A549 (cell line): ENCODE data around the gene PIM1. TPM values are rescaled to one million over a fixed set of nuclear protein-coding genes. Genes with fewer than 3 reads are reported as not detected.

Experiments used
- ATAC-seq, 2 experiments: fragments of 200-7000 bp in 1 of 2; fragments of >200 bp in 1 of 2; cut with Nextera tagmentation in 1 of 2; cut with Tn5 transposase in 1 of 2; 3 replicates each; pipeline versions ENCODE4 v1.8.0 to v1.9.1; 2018 to 2020; ENCODE audit warnings: mild to moderate bottlenecking in 1 of 2, moderate library complexity in 1 of 2
- CTCF ChIA-PET: fragments of 300-600 bp; sonication (Branson Sonifier 250); formaldehyde crosslinking; extraction: SDS; loops from one replicate; lab custom pipeline; 2021; ENCODE audit warnings: antibody characterized with exemption, inconsistent platforms; lab: Yijun Ruan, JAX
- POLR2A ChIA-PET: fragments of 350-600 bp; formaldehyde crosslinking; extraction: SDS; loops from one replicate; lab custom pipeline; 2021; ENCODE audit warnings: antibody characterized with exemption, inconsistent platforms; lab: Yijun Ruan, JAX
- DNase-seq, 2 experiments: peaks; one replicate each; pipeline versions ENCODE4 v3.0.0 to v3.0.0-alpha.2; 2011 to 2016; ENCODE audit warnings: low read depth in 1 of 2, low spot score in 1 of 2
- FAIRE-seq: peaks from 2 replicates; lab custom pipeline; 2011; peaks lifted over from hg19 to GRCh38; lab: Jason Lieb, UNC
- H3K27ac ChIP-seq, 2 experiments: fragments of >200 bp; sonication (Bioruptor Twin); formaldehyde crosslinking; 3 replicates each; pipeline ENCODE4 v1.5.1; 2016 to 2017
- H3K4me1 ChIP-seq: fragments of >200 bp; sonication (Bioruptor Twin); formaldehyde crosslinking; 3 replicates; pipeline ENCODE4 v1.6.1; 2016
- H3K4me2 ChIP-seq: fragments of >200 bp; sonication (Bioruptor Twin); formaldehyde crosslinking; 3 replicates; pipeline ENCODE4 v1.6.1; 2016
- H3K4me3 ChIP-seq: fragments of >200 bp; sonication (Bioruptor Twin); formaldehyde crosslinking; 3 replicates; pipeline ENCODE4 v1.5.1; 2016
- H3K9me3 ChIP-seq: fragments of >200 bp; sonication (Bioruptor Twin); formaldehyde crosslinking; 3 replicates; pipeline ENCODE4 v1.6.1; 2016
- BHLHE40 ChIP-seq: IDR thresholded peaks from 2 replicates; pipeline ENCODE4 v1.6.1; 2012; ENCODE audit warnings: low read depth, low read length, inconsistent platforms
- CBX8 ChIP-seq: fragments of 200-600 bp; sonication (generic); IDR thresholded peaks from 2 replicates; pipeline ENCODE4 v1.6.1; 2016
- CEBPB ChIP-seq, 2 experiments: fragments of >200 bp in 1 of 2; sonication (Bioruptor Twin) in 1 of 2; formaldehyde crosslinking in 1 of 2; IDR thresholded peaks; 2 replicates each; pipeline ENCODE4 v1.6.1; 2012 to 2016
- CHD2 ChIP-seq: fragments of 150-350 bp; IDR thresholded peaks from 2 replicates; pipeline ENCODE4 v1.6.1; 2014; ENCODE audit warnings: low read length; ENCODE audit not compliant: partially characterized antibody
- CHD4 ChIP-seq: fragments of 200-600 bp; sonication (generic); IDR thresholded peaks from 2 replicates; pipeline ENCODE4 v1.6.1; 2016; ENCODE audit warnings: antibody characterized with exemption, mild to moderate bottlenecking, borderline replicate concordance
- EHMT2 ChIP-seq: fragments of 200-600 bp; sonication (generic); IDR thresholded peaks from 2 replicates; pipeline ENCODE4 v1.6.1; 2016; ENCODE audit warnings: antibody characterized with exemption, low read depth, mild to moderate bottlenecking, moderate library complexity
- ESRRA ChIP-seq: fragments of 150-350 bp; IDR thresholded peaks from 2 replicates; pipeline ENCODE4 v1.6.1; 2014; ENCODE audit warnings: mild to moderate bottlenecking, low read length, borderline replicate concordance
- FOSL2 ChIP-seq, 2 experiments: fragments of 450-650 bp in 1 of 2; fragments of >200 bp in 1 of 2; sonication (Bioruptor Twin) in 1 of 2; formaldehyde crosslinking; IDR thresholded peaks; 2 replicates each; pipeline versions ENCODE4 v1.5.0 to v1.6.1; 2016 to 2020; ENCODE audit warnings: mild to moderate bottlenecking in 1 of 2, moderate library complexity in 1 of 2
- FOXS1 ChIP-seq: fragments of 250-450 bp; sonication (Bioruptor Pico); IDR thresholded peaks from 2 replicates; pipeline ENCODE4 v1.5.0; 2020; ENCODE audit warnings: mild to moderate bottlenecking, moderate library complexity
- GATA3 ChIP-seq: IDR thresholded peaks from 2 replicates; pipeline ENCODE4 v1.6.1; 2012; ENCODE audit warnings: borderline replicate concordance
- HEYL ChIP-seq: fragments of 250-450 bp; sonication (Bioruptor Pico); IDR thresholded peaks from 2 replicates; pipeline ENCODE4 v1.8.0; 2021; ENCODE audit warnings: mild to moderate bottlenecking, moderate library complexity
- HOXB13 ChIP-seq: fragments of 250-450 bp; sonication (Bioruptor Pico); IDR thresholded peaks from 2 replicates; pipeline ENCODE4 v1.5.0; 2020; ENCODE audit warnings: low read depth, mild to moderate bottlenecking, moderate library complexity
- HOXB5 ChIP-seq: fragments of 250-450 bp; sonication (Bioruptor Pico); IDR thresholded peaks from 2 replicates; pipeline ENCODE4 v1.5.0; 2020; ENCODE audit warnings: mild to moderate bottlenecking, moderate library complexity
- JUN ChIP-seq, 2 experiments: fragments of >200 bp; sonication (Bioruptor Twin); formaldehyde crosslinking; IDR thresholded peaks; 2 replicates in 1 of 2; 3 replicates in 1 of 2; pipeline ENCODE4 v1.6.1; 2016 to 2017
- KDM5A ChIP-seq: fragments of 200-600 bp; sonication (generic); IDR thresholded peaks from 2 replicates; pipeline ENCODE4 v1.6.1; 2016; ENCODE audit warnings: antibody characterized with exemption, mild to moderate bottlenecking
- MAFK ChIP-seq: fragments of 450-650 bp; IDR thresholded peaks from 2 replicates; pipeline ENCODE4 v1.6.1; 2014; ENCODE audit not compliant: partially characterized antibody
- MAZ ChIP-seq: fragments of 150-350 bp; IDR thresholded peaks from 2 replicates; pipeline ENCODE4 v1.6.1; 2014; ENCODE audit warnings: antibody characterized with exemption, low read depth, low read length, borderline replicate concordance
- MYC ChIP-seq: IDR thresholded peaks from 2 replicates; pipeline ENCODE4 v1.6.1; 2012; ENCODE audit warnings: mild to moderate bottlenecking, inconsistent platforms, low read length, improper control_type of control experiment, borderline replicate concordance
- NR3C1 ChIP-seq: fragments of >200 bp; sonication (Bioruptor Twin); formaldehyde crosslinking; IDR thresholded peaks from 3 replicates; pipeline ENCODE4 v1.6.1; 2017
- PHF8 ChIP-seq: fragments of 200-600 bp; sonication (generic); IDR thresholded peaks from 2 replicates; pipeline ENCODE4 v1.6.1; 2016; ENCODE audit warnings: low read depth, mild to moderate bottlenecking, antibody characterized with exemption, moderate library complexity, borderline replicate concordance
- POLR2A ChIP-seq: IDR thresholded peaks from 2 replicates; pipeline ENCODE4 v1.6.1; 2012; ENCODE audit warnings: mild to moderate bottlenecking, low read length
- POLR2AphosphoS2 ChIP-seq: conservative IDR thresholded peaks from 2 replicates; pipeline ENCODE4 v1.6.1; 2012; ENCODE audit warnings: low read length, improper control_type of control experiment, inconsistent platforms
- RAD21 ChIP-seq, 2 experiments: fragments of >200 bp in 1 of 2; sonication (Bioruptor Twin) in 1 of 2; formaldehyde crosslinking in 1 of 2; IDR thresholded peaks in 1 of 2; conservative IDR thresholded peaks in 1 of 2; 2 replicates in 1 of 2; 3 replicates in 1 of 2; pipeline ENCODE4 v1.6.1; 2012 to 2018; ENCODE audit warnings: inconsistent platforms in 1 of 2
- RARB ChIP-seq: fragments of 250-450 bp; sonication (Bioruptor Pico); IDR thresholded peaks from 2 replicates; pipeline ENCODE4 v1.8.0; 2021; ENCODE audit warnings: mild to moderate bottlenecking, moderate library complexity
- SMC3 ChIP-seq: fragments of >200 bp; sonication (Bioruptor Twin); formaldehyde crosslinking; IDR thresholded peaks from 3 replicates; pipeline ENCODE4 v1.6.1; 2018; ENCODE audit warnings: inconsistent platforms
- ZC3H11A ChIP-seq: fragments of 450-650 bp; IDR thresholded peaks from 2 replicates; pipeline ENCODE4 v1.6.1; 2014; ENCODE audit warnings: antibody characterized with exemption, mild to moderate bottlenecking
- ZFP36 ChIP-seq: fragments of 450-650 bp; IDR thresholded peaks from 2 replicates; pipeline ENCODE4 v1.6.1; 2014; ENCODE audit warnings: borderline replicate concordance; ENCODE audit not compliant: partially characterized antibody
- ZSCAN20 ChIP-seq: fragments of 250-450 bp; sonication (Bioruptor Pico); IDR thresholded peaks from 2 replicates; pipeline ENCODE4 v1.8.0; 2022; ENCODE audit warnings: mild to moderate bottlenecking, moderate library complexity
- WGBS: methylation state at CpG from one replicate; pipeline ENCODE4 v1.1.6; 2017; ENCODE audit errors: missing lambda C conversion rate; 5-methylcytosine and 5-hydroxymethylcytosine counted together
- polyA plus RNA-seq, 4 experiments: library from polyadenylated mRNA; depleted of rRNA in 3 of 4; stranded (reverse); fragments of >200 nt; fragmentation: RNase III in 1 of 4; extraction: RNeasy Plus Mini Kit Qiagen cat#74134 plus additional on column Dnase treatment in 1 of 4; gene quantifications; 2 replicates in 3 of 4; 3 replicates in 1 of 4; pipeline ENCODE4 v1.2.3, GENCODE V29; 2011 to 2017
- TF ChIP-seq, protein P1 (sequence below): IDR thresholded peaks from 2 replicates; pipeline ENCODE4 v1.6.1; 2012; ENCODE audit warnings: low read depth, borderline replicate concordance
- TF ChIP-seq, protein P2 (sequence below): fragments of 450-650 bp; IDR thresholded peaks from 2 replicates; pipeline ENCODE4 v1.6.1; 2014; ENCODE audit warnings: antibody characterized with exemption
- TF ChIP-seq, protein P3 (sequence below): fragments of >200 bp; sonication (Bioruptor Twin); formaldehyde crosslinking; IDR thresholded peaks from 3 replicates; pipeline ENCODE4 v1.5.1; 2016
- TF ChIP-seq, protein P4 (sequence below): IDR thresholded peaks from 2 replicates; pipeline ENCODE4 v1.6.1; 2012

PIM1 gene
- polyA plus RNA-seq, 2 of the 4 experiments (the other 2 are of a cell fraction) = 15.4 to 19.0 TPM

DNA sequence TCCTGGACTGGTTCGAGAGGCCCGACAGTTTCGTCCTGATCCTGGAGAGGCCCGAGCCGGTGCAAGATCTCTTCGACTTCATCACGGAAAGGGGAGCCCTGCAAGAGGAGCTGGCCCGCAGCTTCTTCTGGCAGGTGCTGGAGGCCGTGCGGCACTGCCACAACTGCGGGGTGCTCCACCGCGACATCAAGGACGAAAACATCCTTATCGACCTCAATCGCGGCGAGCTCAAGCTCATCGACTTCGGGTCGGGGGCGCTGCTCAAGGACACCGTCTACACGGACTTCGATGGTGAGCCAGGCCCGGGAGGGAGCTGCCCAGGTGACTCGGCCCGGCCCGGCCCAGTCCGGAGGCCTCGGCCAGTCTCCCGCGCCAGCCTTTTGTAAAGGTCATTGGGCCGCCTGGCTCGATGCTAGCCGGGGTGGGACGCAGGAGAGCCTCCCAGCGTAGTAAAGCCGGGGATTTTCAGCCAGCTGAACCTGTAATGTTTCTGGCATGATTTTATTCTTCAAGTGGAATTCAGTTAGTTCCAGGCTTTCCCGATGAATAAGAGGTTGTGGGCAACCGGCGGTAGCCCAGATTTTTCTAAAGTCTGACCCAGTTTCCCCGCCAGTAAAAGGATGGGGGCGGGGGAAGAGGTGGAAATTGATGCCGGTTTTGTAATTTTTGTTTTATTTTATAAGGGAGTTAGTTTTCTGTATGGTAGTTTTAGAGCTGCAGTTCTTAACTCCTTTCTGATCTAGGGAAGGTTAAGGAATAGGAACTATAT, 1.4 kb downstream of the PIM1 start:
- DNase-seq (no peak), ATAC-seq (peak in 1 of 2 experiments; percentile 4; a peak in 3 of 6 replicates), FAIRE-seq (no peak)
- CTCF ChIA-PET = interaction anchor here (0.6 to 18.4 kb wide), 36 partner anchors 10 to 418 kb away, joined by 3 to 449 read pairs (median 5); no protein-coding TSS in a partner anchor
- H3K9me3 ChIP-seq = no peaks in the 10 kb centered on the region
- peaks cover 21% of the 10 kb centered on the region for H3K4me1 ChIP-seq
- WGBS = under 1% methylated on average over 24 of the region's 45 CpGs
- H3K4me2 ChIP-seq = peak overlapping the region; percentile 73
- TF ChIP-seq, protein P1, sequence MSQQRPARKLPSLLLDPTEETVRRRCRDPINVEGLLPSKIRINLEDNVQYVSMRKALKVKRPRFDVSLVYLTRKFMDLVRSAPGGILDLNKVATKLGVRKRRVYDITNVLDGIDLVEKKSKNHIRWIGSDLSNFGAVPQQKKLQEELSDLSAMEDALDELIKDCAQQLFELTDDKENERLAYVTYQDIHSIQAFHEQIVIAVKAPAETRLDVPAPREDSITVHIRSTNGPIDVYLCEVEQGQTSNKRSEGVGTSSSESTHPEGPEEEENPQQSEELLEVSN = no peak
- TF ChIP-seq FOXS1 (CRISPR knock-in tag) (no peak), MAFK (no peak), HEYL (CRISPR knock-in tag) (no peak)
- POLR2A ChIA-PET = interaction anchor here (0.6 to 4.0 kb wide), 14 partner anchors 10 to 153 kb away, joined by 3 to 32 read pairs (median 7); no protein-coding TSS in a partner anchor
- peak overlapping the region; percentile 94 to 97 for H3K27ac ChIP-seq
- peak overlapping the region; percentile 92 for H3K4me3 ChIP-seq

DNA sequence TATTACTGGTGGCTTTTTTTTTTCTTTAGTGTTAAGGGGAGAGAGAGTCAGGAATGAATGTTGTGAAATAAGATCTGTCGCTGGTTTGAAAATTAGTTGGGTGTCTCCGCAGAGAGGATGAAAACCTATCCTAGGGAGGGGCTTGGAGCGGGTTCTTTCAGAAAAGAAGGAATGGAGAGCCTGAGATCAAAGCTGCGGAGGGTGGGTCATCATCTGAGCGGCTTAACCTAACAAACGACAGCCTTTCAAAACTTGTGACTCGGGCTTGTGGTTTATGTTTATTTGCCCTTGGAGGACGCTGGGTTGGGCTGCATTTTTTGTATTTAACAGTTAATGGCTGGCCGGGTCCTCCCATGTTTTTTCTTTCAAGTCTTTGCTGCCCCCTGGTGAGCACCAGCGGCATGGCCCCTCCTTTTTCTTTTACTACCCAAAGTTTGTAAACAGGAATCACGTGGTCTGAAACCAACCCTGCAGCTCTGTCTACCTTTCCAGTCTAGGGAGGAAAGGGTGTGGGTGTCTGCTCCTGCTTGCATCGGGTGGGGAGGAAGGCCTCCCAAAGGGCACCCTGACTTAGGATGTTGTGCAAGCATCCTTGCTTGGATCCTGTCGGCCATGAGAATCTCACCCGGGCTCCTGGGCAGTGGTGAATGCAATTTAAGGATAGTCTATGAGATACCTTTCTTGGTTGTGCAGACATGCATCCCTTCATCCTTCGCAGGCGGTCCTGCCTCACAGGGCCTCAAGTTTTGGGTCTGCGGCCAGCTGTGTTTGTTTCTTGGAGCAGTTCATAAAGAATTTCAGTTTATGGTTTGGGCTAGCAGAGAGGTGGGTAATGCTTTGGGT, 2.2 kb downstream of the PIM1 start:
- Histone ChIP-seq H3K27ac (peak overlapping the region; percentile 94 to 97), H3K4me3 (peak overlapping the region; percentile 92), H3K4me2 (peak overlapping the region; percentile 73), H3K9me3 (no peaks in the 10 kb centered on the region), H3K4me1 (peaks cover 21% of the 10 kb centered on the region)
- ATAC-seq (peak; percentile 9 to 33; a peak in 4 of 6 replicates), DNase-seq (peak; percentile 88 to 92), FAIRE-seq (no peak)
- 21% methylated on average over 17 of the region's 17 CpGs for WGBS
- CTCF ChIA-PET = interaction anchor here (0.6 to 18.4 kb wide), 39 partner anchors 10 to 300 kb away, joined by 3 to 449 read pairs (median 5); no protein-coding TSS in a partner anchor
- POLR2A ChIA-PET = interaction anchor here (0.6 to 4.0 kb wide), 11 partner anchors 11 to 154 kb away, joined by 3 to 32 read pairs (median 6); no protein-coding TSS in a partner anchor
- no peak for TF ChIP-seq RARB
- no peak for TF ChIP-seq CHD4
- TF ChIP-seq HOXB13 (CRISPR knock-in tag) = no peak
- TF ChIP-seq SMC3 = peak; percentile 96
- TF ChIP-seq GATA3 = peak; percentile 23; the same call in 1 of the 2 replicates
- TF ChIP-seq, protein P2, sequence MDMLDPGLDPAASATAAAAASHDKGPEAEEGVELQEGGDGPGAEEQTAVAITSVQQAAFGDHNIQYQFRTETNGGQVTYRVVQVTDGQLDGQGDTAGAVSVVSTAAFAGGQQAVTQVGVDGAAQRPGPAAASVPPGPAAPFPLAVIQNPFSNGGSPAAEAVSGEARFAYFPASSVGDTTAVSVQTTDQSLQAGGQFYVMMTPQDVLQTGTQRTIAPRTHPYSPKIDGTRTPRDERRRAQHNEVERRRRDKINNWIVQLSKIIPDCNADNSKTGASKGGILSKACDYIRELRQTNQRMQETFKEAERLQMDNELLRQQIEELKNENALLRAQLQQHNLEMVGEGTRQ = peak; percentile 79
- no peak for TF ChIP-seq PHF8
- TF ChIP-seq CEBPB (IDR thresholded peaks at IDR 0.05) = no peak
- TF ChIP-seq FOSL2 (IDR thresholded peaks at IDR 0.05) = no peak
- TF ChIP-seq FOSL2 (CRISPR knock-in tag; IDR thresholded peaks at IDR 0.05) = peak; percentile 47
- no peak for TF ChIP-seq POLR2A
- no peak for TF ChIP-seq ZFP36
- TF ChIP-seq CBX8 = no peak
- TF ChIP-seq NR3C1 = no peak
- no peak for TF ChIP-seq HEYL (CRISPR knock-in tag)
- TF ChIP-seq EHMT2 = no peak
- TF ChIP-seq, protein P3, sequence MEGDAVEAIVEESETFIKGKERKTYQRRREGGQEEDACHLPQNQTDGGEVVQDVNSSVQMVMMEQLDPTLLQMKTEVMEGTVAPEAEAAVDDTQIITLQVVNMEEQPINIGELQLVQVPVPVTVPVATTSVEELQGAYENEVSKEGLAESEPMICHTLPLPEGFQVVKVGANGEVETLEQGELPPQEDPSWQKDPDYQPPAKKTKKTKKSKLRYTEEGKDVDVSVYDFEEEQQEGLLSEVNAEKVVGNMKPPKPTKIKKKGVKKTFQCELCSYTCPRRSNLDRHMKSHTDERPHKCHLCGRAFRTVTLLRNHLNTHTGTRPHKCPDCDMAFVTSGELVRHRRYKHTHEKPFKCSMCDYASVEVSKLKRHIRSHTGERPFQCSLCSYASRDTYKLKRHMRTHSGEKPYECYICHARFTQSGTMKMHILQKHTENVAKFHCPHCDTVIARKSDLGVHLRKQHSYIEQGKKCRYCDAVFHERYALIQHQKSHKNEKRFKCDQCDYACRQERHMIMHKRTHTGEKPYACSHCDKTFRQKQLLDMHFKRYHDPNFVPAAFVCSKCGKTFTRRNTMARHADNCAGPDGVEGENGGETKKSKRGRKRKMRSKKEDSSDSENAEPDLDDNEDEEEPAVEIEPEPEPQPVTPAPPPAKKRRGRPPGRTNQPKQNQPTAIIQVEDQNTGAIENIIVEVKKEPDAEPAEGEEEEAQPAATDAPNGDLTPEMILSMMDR = peak; percentile 76
- TF ChIP-seq MAFK = no peak
- TF ChIP-seq JUN (IDR thresholded peaks at IDR 0.05) = peak; percentile 31 to 41; a peak in 2 of 5 replicates
- peak; percentile 93 to 96 for TF ChIP-seq RAD21 (conservative IDR thresholded peaks at IDR 0.05 in 1 of 2, IDR thresholded peaks at IDR 0.05 in 1 of 2)
- TF ChIP-seq ESRRA = peak; percentile 26; the same call in 1 of the 2 replicates
- no peak for TF ChIP-seq ZSCAN20 (CRISPR knock-in tag)
- 0 out of 2 replicates have a peak, but pooled peaks have one; percentile 64 for TF ChIP-seq HOXB5 (CRISPR knock-in tag)
- no peak for TF ChIP-seq CHD2
- TF ChIP-seq POLR2AphosphoS2 = no peak
- peak; percentile 69; the same call in 1 of the 2 replicates for TF ChIP-seq FOXS1 (CRISPR knock-in tag)
- no peak for TF ChIP-seq BHLHE40
- TF ChIP-seq ZC3H11A = no peak
- TF ChIP-seq, protein P4, sequence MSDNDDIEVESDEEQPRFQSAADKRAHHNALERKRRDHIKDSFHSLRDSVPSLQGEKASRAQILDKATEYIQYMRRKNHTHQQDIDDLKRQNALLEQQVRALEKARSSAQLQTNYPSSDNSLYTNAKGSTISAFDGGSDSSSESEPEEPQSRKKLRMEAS = peak; percentile 82
- peak; percentile 58; the same call in 1 of the 2 replicates for TF ChIP-seq KDM5A
- TF ChIP-seq MYC = no peak
- no peak for TF ChIP-seq MAZ
